GM04503 (cell line): ENCODE measurements around the gene ARHGAP28.

Experiments used
- DNase-seq: peaks from one replicate; pipeline ENCODE4 v3.0.0-alpha.2; 2012; ENCODE audit warnings: low read depth

ARHGAP28 gene

GRCh38 chr18:6962571-6963451, 233.3 kb downstream of the ARHGAP28 start:
- no peak for DNase-seq

GRCh38 chr18:6963452-6964097, 234.1 kb downstream of the ARHGAP28 start:
- DNase-seq, result no peak
